ENCODE results near the gene MFSD6. TPM values are rescaled to one million over a fixed set of nuclear protein-coding genes. Genes with fewer than 3 reads are reported as not detected.

Gene MFSD6
- polyA plus RNA-seq, 2 of the 4 experiments (the other 2 are of a cell fraction) = 14.3 to 41.3 TPM

- TF ChIP-seq ATOH8 (CRISPR knock-in tag; IDR thresholded peaks at IDR 0.05; ENCODE audit: low read depth) (no peak), KDM1A (IDR thresholded peaks at IDR 0.05; ENCODE audit: low read depth) (no peak), CTCF (IDR thresholded peaks at IDR 0.05) (no peak)
These were observed 10.6 kb downstream of the MFSD6 start (continued) for GRCh38 chr2:190418727-190419126.

GRCh38 chr2:190420801-190421200, 12.6 kb downstream of the MFSD6 start:
- FAIRE-seq (no peak), ATAC-seq (no peak), DNase-seq (ENCODE audit: low read depth in 1 of 2, low spot score in 1 of 2) (no peak)
- Histone ChIP-seq H3K4me3 (no peak overlapping the region), H3K27ac (no peak overlapping the region), H3K9me3 (no peaks in the 10 kb centered on the region), H3K4me2 (no peak overlapping the region), H3K4me1 (no peaks in the 10 kb centered on the region)
- ChIA-PET CTCF (no interaction called here), POLR2A (no interaction called here)
- no peak for TF ChIP-seq EHMT2 (IDR thresholded peaks at IDR 0.05; ENCODE audit: low read depth)
- no peak for TF ChIP-seq RCOR1 (IDR thresholded peaks at IDR 0.05; ENCODE audit: low read depth, low read length)
- no peak for TF ChIP-seq TFCP2L1 (CRISPR knock-in tag; IDR thresholded peaks at IDR 0.05)
- no peak for TF ChIP-seq POLR2A (IDR thresholded peaks at IDR 0.05; ENCODE audit: low read length)
- TF ChIP-seq CTCF (IDR thresholded peaks at IDR 0.05) = no peak
- no peak for TF ChIP-seq MAX (IDR thresholded peaks at IDR 0.05)
- no peak for TF ChIP-seq KDM1A (IDR thresholded peaks at IDR 0.05; ENCODE audit: low read depth)
- TF ChIP-seq GATA3 (IDR thresholded peaks at IDR 0.05; ENCODE audit: borderline replicate concordance) = no peak
- no peak for TF ChIP-seq ESRRA (IDR thresholded peaks at IDR 0.05; ENCODE audit: borderline replicate concordance, low read length)
- TF ChIP-seq ZSCAN20 (CRISPR knock-in tag; IDR thresholded peaks at IDR 0.05) = no peak
- TF ChIP-seq RNF2 (IDR thresholded peaks at IDR 0.05; ENCODE audit: borderline replicate concordance, low read depth) = no peak
- TF ChIP-seq REST (IDR thresholded peaks at IDR 0.05) = no peak
- 48% methylated on average over 1 of the region's 1 CpG for WGBS (ENCODE audit: missing lambda C conversion rate)

- Histone ChIP-seq H3K4me1 (no peaks in the 10 kb centered on the region), H3K27ac (no peak overlapping the region), H3K4me3 (no peak overlapping the region), H3K9me3 (no peaks in the 10 kb centered on the region; the same call in 2 of the 3 replicates), H3K4me2 (no peak overlapping the region)
- 85% methylated on average over 1 of the region's 1 CpG for WGBS (ENCODE audit: missing lambda C conversion rate)
- ChIA-PET CTCF (no interaction called here), POLR2A (no interaction called here)
- DNase-seq (ENCODE audit: low read depth in 1 of 2, low spot score in 1 of 2) = no peak
- no peak for ATAC-seq
- FAIRE-seq = no peak
- no peak for TF ChIP-seq KDM5A (IDR thresholded peaks at IDR 0.05)
- no peak for TF ChIP-seq SREBF2 (IDR thresholded peaks at IDR 0.05)
- TF ChIP-seq ZC3H11A (IDR thresholded peaks at IDR 0.05) = no peak
- TF ChIP-seq POLR2AphosphoS2 (conservative IDR thresholded peaks at IDR 0.05; ENCODE audit: low read length) = no peak
- TF ChIP-seq ZSCAN20 (CRISPR knock-in tag; IDR thresholded peaks at IDR 0.05) = no peak
- TF ChIP-seq REST (IDR thresholded peaks at IDR 0.05) = no peak
- TF ChIP-seq BCL3 (IDR thresholded peaks at IDR 0.05) = no peak
- TF ChIP-seq HDAC2 (IDR thresholded peaks at IDR 0.05) = no peak
These were observed 17.2 kb downstream of the MFSD6 start for GRCh38 chr2:190425221-190425866.
